Measurements from ENCODE around the gene C2CD4D. TPM values are rescaled to one million over a fixed set of nuclear protein-coding genes. Genes with fewer than 3 reads are reported as not detected.

C2CD4D gene
- total RNA-seq, 1 experiment from 2014 or later, result 0.58 TPM

DNA sequence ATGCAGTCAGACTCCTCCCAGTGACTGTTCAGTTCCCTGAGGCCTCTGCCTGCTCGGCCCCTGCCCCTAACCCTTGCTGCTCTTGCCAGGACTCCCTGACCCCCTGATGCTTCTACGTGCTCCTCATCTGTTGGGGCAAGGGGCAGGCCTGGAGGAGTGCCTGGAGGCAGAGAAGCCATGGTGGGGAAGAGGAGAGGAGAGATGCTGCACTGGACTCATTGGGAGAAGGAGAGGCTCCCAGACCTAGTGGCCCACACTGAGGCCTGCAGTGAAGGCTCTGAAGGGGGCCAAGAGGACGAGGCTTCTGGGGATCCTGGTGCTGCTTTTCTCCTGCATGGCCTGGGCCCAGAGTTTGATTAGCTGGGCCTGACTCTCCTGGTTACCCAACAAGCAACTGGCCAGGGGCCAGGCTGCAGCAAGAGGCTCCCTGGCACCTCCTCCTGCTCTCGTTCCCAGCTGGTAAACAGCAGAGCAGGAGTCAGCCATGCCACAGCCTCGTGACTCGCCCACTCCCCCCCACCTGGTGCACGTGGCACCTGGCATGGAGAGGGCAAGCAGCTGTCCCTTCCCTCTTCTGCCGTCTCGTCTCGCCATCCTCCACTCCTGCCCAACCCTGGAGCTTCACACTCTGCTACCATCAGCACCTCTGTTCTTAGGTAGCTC, 7.2 kb downstream of the C2CD4D start:
- peak; percentile 7; the same call in 1 of the 2 replicates for ATAC-seq
- intact Hi-C loops (cut with micrococcal nuclease), result loop anchor here (10.0 kb wide), 2 partner anchors 218 to 488 kb away; partner anchors contain the start of genes RFX5 and SNX27
- H3K27ac ChIP-seq (ENCODE audit: low read length), result no peak overlapping the region
- peak; percentile 68 for DNase-seq
- no peaks in the 10 kb centered on the region for H3K9me3 ChIP-seq (ENCODE audit: low read length)
- H3K27me3 ChIP-seq (ENCODE audit: low read length), result no peaks in the 10 kb centered on the region
- no peaks in the 10 kb centered on the region for H3K79me2 ChIP-seq (ENCODE audit: low read length)
- H2AFZ ChIP-seq (ENCODE audit: low read length), result peak overlapping the region; percentile 46
- H3F3A ChIP-seq (ENCODE audit: low read length, unreplicated experiment), result no peaks in the 10 kb centered on the region
- no peak overlapping the region for H3K4me2 ChIP-seq (ENCODE audit: low read length)
- ChIA-PET CTCF (interaction anchor here (1.0 kb wide), 1 partner anchor 69 kb away, joined by 3 read pairs; the partner anchor contains the start of gene MRPL9), POLR2A (ENCODE audit: unreplicated experiment) (no interaction called here)
- H4K20me1 ChIP-seq (ENCODE audit: low read length), result no peaks in the 10 kb centered on the region
- TF ChIP-seq, protein P1, sequence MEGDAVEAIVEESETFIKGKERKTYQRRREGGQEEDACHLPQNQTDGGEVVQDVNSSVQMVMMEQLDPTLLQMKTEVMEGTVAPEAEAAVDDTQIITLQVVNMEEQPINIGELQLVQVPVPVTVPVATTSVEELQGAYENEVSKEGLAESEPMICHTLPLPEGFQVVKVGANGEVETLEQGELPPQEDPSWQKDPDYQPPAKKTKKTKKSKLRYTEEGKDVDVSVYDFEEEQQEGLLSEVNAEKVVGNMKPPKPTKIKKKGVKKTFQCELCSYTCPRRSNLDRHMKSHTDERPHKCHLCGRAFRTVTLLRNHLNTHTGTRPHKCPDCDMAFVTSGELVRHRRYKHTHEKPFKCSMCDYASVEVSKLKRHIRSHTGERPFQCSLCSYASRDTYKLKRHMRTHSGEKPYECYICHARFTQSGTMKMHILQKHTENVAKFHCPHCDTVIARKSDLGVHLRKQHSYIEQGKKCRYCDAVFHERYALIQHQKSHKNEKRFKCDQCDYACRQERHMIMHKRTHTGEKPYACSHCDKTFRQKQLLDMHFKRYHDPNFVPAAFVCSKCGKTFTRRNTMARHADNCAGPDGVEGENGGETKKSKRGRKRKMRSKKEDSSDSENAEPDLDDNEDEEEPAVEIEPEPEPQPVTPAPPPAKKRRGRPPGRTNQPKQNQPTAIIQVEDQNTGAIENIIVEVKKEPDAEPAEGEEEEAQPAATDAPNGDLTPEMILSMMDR (conservative IDR thresholded peaks at IDR 0.05; ENCODE audit: low read depth, low read length), result no peak
- TF ChIP-seq EZH2phosphoT487 (IDR thresholded peaks at IDR 0.05; ENCODE audit: borderline replicate concordance, low read length) (no peak), EZH2 (IDR thresholded peaks at IDR 0.05; ENCODE audit: low read length, unreplicated experiment) (no peak)
- no peak overlapping the region for H3K4me3 ChIP-seq (ENCODE audit: low read length)
- H3K9ac ChIP-seq (ENCODE audit: low read length), result no peak overlapping the region
- H3K4me1 ChIP-seq (ENCODE audit: insufficient read depth, low read length), result peaks cover 24% of the 10 kb centered on the region
- no peaks in the 10 kb centered on the region for H3K9me2 ChIP-seq (replicated peaks; ENCODE audit: low read length)
- no peaks in the 10 kb centered on the region for H3K36me3 ChIP-seq (ENCODE audit: low read depth, low read length)
- BruUV-seq (replicated peaks), result no TSS peak

- Histone ChIP-seq H3K4me3 (ENCODE audit: low read length) (no peak within 1 kb of the TSS), H3F3A (ENCODE audit: low read length, unreplicated experiment) (no peaks in the 10 kb centered on the region), H3K36me3 (ENCODE audit: low read depth, low read length) (no peaks in the 10 kb centered on the region), H3K4me2 (ENCODE audit: low read length) (no peak within 1 kb of the TSS), H3K9ac (ENCODE audit: low read length) (no peak within 1 kb of the TSS), H3K27ac (ENCODE audit: low read length) (no peak within 1 kb of the TSS), H3K9me2 (replicated peaks; ENCODE audit: low read length) (no peaks in the 10 kb centered on the region), H3K79me2 (ENCODE audit: low read length) (no peaks in the 10 kb centered on the region), H4K20me1 (ENCODE audit: low read length) (no peaks in the 10 kb centered on the region), H3K27me3 (ENCODE audit: low read length) (no peaks in the 10 kb centered on the region), H3K4me1 (ENCODE audit: insufficient read depth, low read length) (peaks cover 17% of the 10 kb centered on the region), H2AFZ (ENCODE audit: low read length) (peak within 1 kb of the TSS; percentile 46), H3K9me3 (ENCODE audit: low read length) (no peaks in the 10 kb centered on the region)
- BruUV-seq (replicated peaks), result no TSS peak
- intact Hi-C loops (cut with micrococcal nuclease), result loop anchor here (10.0 kb wide), 2 partner anchors 217 to 487 kb away; partner anchors contain the start of genes RFX5 and SNX27
- TF ChIP-seq, protein P1 (conservative IDR thresholded peaks at IDR 0.05; ENCODE audit: low read depth, low read length), result no peak
- no peak for TF ChIP-seq EZH2phosphoT487 (IDR thresholded peaks at IDR 0.05; ENCODE audit: borderline replicate concordance, low read length)
- no peak for TF ChIP-seq EZH2 (IDR thresholded peaks at IDR 0.05; ENCODE audit: low read length, unreplicated experiment)
- DNase-seq (no peak), ATAC-seq (no peak)
- ChIA-PET POLR2A (ENCODE audit: unreplicated experiment) (no interaction called here), CTCF (no interaction called here)
Measured at GRCh38 chr1:151831605-151832004, 8.0 kb downstream of the C2CD4D start, which contains the start of gene RORC. Gene RORC (minus strand): TSS chr1:151831802. CDS start chr1:151831764, 38 bp downstream.

GRCh38 chr1:151831256-151831591, 8.4 kb downstream of the C2CD4D start:
- Histone ChIP-seq H3K9me2 (replicated peaks; ENCODE audit: low read length) (no peaks in the 10 kb centered on the region), H3K27me3 (ENCODE audit: low read length) (no peaks in the 10 kb centered on the region), H2AFZ (ENCODE audit: low read length) (no peak overlapping the region), H3F3A (ENCODE audit: low read length, unreplicated experiment) (no peaks in the 10 kb centered on the region), H3K79me2 (ENCODE audit: low read length) (no peaks in the 10 kb centered on the region), H4K20me1 (ENCODE audit: low read length) (no peaks in the 10 kb centered on the region), H3K27ac (ENCODE audit: low read length) (no peak overlapping the region), H3K9me3 (ENCODE audit: low read length) (no peaks in the 10 kb centered on the region), H3K36me3 (ENCODE audit: low read depth, low read length) (no peaks in the 10 kb centered on the region), H3K4me2 (ENCODE audit: low read length) (no peak overlapping the region), H3K4me1 (ENCODE audit: insufficient read depth, low read length) (peaks cover 13% of the 10 kb centered on the region), H3K9ac (ENCODE audit: low read length) (no peak overlapping the region), H3K4me3 (ENCODE audit: low read length) (no peak overlapping the region)
- intact Hi-C loops (cut with micrococcal nuclease), result loop anchor here (10.0 kb wide), 2 partner anchors 216 to 486 kb away; partner anchors contain the start of genes RFX5 and SNX27
- CTCF ChIA-PET, result interaction anchor here (0.7 kb wide), 1 partner anchor 172 kb away, joined by 4 read pairs; no protein-coding TSS in a partner anchor
- DNase-seq (no peak), ATAC-seq (no peak)
- BruUV-seq (replicated peaks), result no TSS peak
- POLR2A ChIA-PET (ENCODE audit: unreplicated experiment), result no interaction called here
- no peak for TF ChIP-seq EZH2 (IDR thresholded peaks at IDR 0.05; ENCODE audit: low read length, unreplicated experiment)
- no peak for TF ChIP-seq EZH2phosphoT487 (IDR thresholded peaks at IDR 0.05; ENCODE audit: borderline replicate concordance, low read length)
- TF ChIP-seq, protein P1 (conservative IDR thresholded peaks at IDR 0.05; ENCODE audit: low read depth, low read length), result no peak
